GM18517 (cell line): ENCODE measurements around the gene DKK2.

Experiments
- ATAC-seq: cut with Tn5 transposase; IDR thresholded peaks from one replicate; pipeline ENCODE4 v1.9.1; 2021; ENCODE audit warnings: mild to moderate bottlenecking, moderate library complexity; ENCODE audit not compliant: unreplicated experiment

Gene DKK2

DNA sequence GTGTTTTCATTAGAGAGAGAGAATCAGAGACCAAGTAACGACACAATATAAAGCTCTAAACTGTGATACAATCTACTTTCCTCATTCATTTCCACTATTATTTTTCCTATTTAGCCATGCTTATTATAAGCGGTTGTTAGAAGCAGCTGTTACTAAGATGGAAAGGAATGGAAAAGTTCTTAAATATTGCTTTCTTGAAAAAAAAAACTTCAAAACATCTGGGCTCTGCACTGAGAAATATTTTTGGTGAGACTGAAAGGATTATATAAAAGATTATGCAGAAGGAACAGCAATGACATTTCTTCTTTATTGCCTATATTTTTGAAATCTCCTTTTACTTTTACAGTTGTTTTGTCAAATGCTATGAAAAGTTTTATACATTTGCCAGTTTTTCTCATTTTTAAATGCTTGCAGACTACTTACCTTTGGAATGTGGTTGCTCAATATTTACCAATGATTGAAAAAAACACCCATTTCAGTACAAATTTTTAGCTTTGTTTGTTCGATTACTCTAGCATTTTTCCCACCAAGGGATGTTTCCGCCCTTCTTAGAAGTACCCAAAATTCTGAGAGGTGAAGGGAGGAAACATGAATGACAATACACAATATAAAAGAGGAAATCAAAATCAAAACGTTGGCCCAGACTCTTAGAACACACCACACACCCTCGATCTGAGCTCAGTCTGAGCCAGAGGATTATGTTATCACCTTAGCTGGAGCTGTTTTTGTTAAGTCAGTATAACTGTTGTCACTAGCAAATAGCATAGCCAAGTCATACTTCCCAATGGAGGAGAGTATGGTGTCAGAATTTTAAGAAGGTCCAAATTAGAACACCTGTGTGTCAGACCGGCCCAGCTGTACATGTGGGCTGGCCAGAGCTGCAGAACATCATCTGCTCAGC is 18.4 kb downstream of the DKK2 start:
- ATAC-seq, result no peak

DNA sequence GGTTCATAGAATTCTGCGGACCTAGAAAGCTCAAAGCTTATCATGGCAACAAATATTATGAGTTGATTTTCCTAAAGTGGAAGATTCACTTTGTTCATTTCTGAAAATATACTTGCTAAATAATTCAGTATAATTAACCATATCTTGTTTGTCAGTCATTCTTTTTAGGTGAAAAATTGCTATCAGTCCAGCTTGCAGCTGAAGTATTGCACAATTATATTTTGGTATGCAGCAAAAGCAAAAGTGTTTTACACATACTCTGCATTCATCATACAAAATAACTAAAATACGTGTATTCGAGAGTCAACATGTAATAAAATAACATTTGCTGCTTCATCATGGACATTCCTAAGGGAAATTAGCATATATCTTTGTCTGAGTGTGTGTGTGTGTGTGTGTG is 24.8 kb downstream of the DKK2 start:
- no peak for ATAC-seq

- no peak for ATAC-seq
These were observed 26.7 kb downstream of the DKK2 start for GRCh38 chr4:107009196-107009968.

- ATAC-seq, result no peak
These were observed 28.0 kb downstream of the DKK2 start for GRCh38 chr4:107008115-107008514.

GRCh38 chr4:107006218-107006617 is 29.9 kb downstream of the DKK2 start:
- no peak for ATAC-seq

DNA sequence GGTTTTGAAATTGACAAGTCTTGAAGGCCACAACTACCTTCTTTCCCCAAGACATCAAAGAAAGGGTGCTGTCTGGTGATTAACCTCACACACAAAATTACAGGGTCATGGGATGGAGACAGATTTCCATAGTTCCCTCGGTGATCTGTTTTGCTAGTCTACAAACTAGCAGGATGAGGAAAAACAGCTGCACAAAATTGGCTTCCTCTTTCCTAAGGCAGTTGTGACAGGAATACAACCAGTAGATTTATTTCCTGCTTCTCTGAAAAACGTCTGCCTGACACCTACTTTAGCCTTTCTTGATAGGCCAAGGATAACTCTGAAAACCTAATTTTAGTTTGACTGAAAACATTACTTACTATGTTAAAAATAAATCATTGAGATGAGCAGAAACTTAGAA is 39.6 kb downstream of the DKK2 start:
- no peak for ATAC-seq

- no peak for ATAC-seq
These were observed 42.3 kb downstream of the DKK2 start for GRCh38 chr4:106993827-106994226.

DNA sequence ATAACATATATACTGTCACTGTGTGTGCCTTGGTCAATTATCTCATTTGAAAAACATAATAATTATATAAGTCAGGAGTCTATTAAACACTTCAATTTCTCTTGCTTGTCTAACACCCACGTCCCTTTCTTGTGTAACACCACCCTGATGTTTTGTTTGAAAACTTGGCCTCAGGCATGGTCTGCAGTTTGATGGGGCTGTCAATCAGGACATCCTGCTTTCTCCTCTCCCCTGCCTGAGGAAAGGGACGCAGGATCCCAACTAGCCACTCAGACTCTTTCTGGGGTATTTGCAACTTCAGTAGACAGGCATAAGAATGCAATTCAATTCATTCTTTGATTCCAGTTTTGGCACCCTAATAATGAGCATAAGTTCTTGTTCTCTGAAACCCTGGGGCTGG is 48.8 kb downstream of the DKK2 start:
- ATAC-seq, result no peak

- no peak for ATAC-seq
These were observed 49.6 kb downstream of the DKK2 start for GRCh38 chr4:106986486-106986885.

GRCh38 chr4:106985830-106986229 is 50.3 kb downstream of the DKK2 start:
- no peak for ATAC-seq

- no peak for ATAC-seq
These were observed 53.4 kb downstream of the DKK2 start for GRCh38 chr4:106982711-106983211.

DNA sequence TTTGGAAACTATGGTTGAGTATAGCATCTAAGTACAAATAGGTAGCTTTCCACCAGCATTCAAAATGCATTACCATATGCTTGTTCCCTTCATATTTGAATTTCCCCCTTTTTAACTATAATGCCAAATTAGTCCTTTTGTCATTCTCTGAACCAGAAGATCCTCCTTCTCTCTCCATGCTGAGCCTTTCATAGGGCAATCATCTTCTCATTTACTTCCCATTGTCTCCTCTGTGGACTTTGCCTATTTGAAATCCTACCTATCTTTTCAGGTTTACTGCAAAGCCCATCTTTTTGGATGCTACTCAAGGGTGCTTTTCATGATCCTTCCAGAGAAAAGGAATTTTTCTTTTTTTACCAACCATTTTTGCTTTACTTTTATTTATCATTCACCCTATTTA is 54.7 kb downstream of the DKK2 start:
- no peak for ATAC-seq

- ATAC-seq, result no peak
These were observed 56.6 kb downstream of the DKK2 start for GRCh38 chr4:106979476-106979875.

GRCh38 chr4:106978046-106978774 is 57.9 kb downstream of the DKK2 start:
- no peak for ATAC-seq

GRCh38 chr4:106971636-106972035 is 64.5 kb downstream of the DKK2 start:
- ATAC-seq, result no peak

DNA sequence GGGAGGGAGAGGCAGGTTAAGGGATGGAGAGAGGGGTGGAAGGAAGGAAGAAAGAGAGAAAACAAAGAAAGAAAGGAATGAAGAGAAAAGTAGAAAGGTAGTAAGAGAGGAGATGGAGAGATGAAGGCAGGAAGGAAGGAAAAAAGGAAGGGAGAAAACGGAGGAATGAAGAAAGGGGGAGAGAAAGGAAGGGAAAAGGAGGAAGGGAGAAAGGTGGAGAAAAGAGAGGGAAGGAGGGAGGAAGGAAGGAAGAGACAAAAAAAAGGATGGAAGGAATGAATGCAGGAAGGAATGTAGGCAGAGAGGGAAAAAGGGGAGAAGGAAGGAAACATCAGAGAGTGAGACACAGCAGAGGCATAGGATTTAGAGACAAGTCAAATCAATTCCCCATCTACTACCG is 68.2 kb downstream of the DKK2 start:
- ATAC-seq, result no peak

DNA sequence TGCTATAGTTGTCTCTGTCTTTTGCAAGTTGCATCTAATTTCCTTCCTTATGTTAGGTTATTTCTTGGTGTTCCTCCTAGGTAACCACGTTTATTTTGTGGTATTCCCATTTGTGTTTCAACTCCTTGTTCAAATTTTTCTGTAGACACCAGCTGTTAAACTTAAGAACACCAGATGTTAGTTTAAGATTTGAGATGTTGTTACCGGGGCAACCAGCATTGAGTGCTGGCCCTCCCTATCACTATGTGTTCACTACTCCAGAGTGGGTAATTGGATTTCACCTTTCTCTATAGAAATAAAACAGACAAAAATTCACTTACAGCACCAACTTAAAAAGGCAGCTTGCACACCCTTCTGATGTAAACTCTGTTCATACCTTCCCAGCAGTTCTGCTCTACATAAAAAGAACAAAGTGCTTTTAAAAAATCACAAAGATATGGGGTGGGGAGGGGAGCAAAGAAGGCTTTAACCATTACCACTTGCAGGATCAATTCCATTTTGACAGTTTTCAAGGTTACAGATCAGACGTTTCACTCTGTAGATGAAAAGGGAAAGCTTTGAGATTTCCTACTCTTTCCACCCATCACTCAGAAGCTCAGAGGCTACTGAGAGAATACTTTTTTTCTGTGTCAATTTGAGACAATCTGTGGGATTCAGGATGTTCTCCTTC is 82.9 kb downstream of the DKK2 start:
- no peak for ATAC-seq

DNA sequence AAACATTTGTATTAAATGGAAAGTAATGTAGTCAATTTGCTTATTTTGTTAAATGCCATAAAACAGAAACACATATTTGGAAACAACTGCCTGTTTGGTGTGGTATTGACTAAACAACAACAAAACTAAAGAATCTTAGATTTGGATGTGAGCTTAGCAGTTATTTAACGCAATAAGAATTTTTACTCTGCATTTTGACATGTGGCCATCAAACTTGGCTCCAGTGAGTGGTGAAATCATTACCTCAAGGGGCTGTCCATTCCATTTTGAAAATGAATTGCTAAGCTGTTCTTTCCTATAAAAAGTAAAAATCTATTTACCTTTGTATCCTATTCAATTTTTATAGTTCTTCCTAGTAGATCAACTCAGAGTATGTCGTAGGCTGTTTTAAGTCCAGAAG is 84.2 kb downstream of the DKK2 start:
- ATAC-seq, result no peak

DNA sequence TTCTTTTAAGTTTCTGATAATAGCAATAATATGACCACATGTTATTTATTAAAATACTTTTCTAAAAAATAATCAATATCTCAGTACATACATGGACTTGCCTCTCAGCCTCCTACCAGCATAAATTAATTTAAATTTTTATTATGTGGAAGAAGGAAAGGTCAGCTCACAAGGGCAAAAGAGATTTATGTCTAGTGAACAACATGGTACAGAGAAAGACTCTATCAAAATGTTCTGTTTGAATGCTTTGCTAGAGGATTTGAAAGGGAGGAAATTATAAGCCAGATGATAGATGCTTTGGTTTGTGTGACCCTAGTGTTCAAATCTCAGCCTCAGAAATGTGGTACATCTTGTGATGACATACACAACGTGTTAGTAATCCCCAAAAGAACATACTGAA is 94.3 kb downstream of the DKK2 start:
- ATAC-seq, result no peak

GRCh38 chr4:106930522-106930921 is 105.6 kb downstream of the DKK2 start:
- ATAC-seq, result no peak

- ATAC-seq, result no peak
These were observed 106.9 kb downstream of the DKK2 start for GRCh38 chr4:106929248-106929647.
